Spleen (tissue), 11 donors: ENCODE measurements around the gene NCOA3. TPM values are rescaled to one million over a fixed set of nuclear protein-coding genes. Genes with fewer than 3 reads are reported as not detected.

ENCODE experiments used
- DNase-seq: peaks from one replicate; pipeline ENCODE4 v3.0.0-alpha.2; 2020
- H3K27ac ChIP-seq, 8 donors: fragments of 200-600 bp; sonication (generic) in 7 of 8; 1 replicate in 4 of 8; 2 replicates in 4 of 8; pipeline versions ENCODE4 v1.5.0 to v1.8.0; 2016 to 2021; ENCODE audit warnings: inconsistent platforms in 4 of 8, mild to moderate bottlenecking in 4 of 8, moderate library complexity in 1 of 8
- H3K27me3 ChIP-seq, 7 donors: fragments of 200-600 bp; sonication (generic) in 6 of 7; replicated peaks in 1 of 7; 1 replicate in 4 of 7; 2 replicates in 3 of 7; pipeline versions ENCODE4 v1.5.0 to v1.8.0; 2016 to 2021; ENCODE audit warnings: inconsistent platforms in 3 of 7, mild to moderate bottlenecking in 1 of 7
- H3K36me3 ChIP-seq, 6 donors: fragments of 200-600 bp; sonication (generic) in 5 of 6; 1 replicate in 4 of 6; 2 replicates in 2 of 6; pipeline versions ENCODE4 v1.5.0 to v1.8.0; 2016 to 2021; ENCODE audit warnings: inconsistent platforms in 2 of 6
- H3K4me1 ChIP-seq, 6 donors: fragments of 200-600 bp; sonication (generic) in 5 of 6; 1 replicate in 3 of 6; 2 replicates in 3 of 6; pipeline versions ENCODE4 v1.5.0 to v1.8.0; 2016 to 2021; ENCODE audit warnings: inconsistent platforms in 3 of 6
- H3K4me3 ChIP-seq, 8 donors: fragments of 200-600 bp; sonication (generic) in 7 of 8; 1 replicate in 4 of 8; 2 replicates in 4 of 8; pipeline versions ENCODE4 v1.5.0 to v1.8.0; 2016 to 2021; ENCODE audit warnings: inconsistent platforms in 4 of 8, mild to moderate bottlenecking in 4 of 8, moderate library complexity in 2 of 8
- H3K9me3 ChIP-seq, 8 donors: fragments of 200-600 bp; sonication (generic) in 7 of 8; 1 replicate in 4 of 8; 2 replicates in 4 of 8; pipeline versions ENCODE4 v1.5.0 to v1.8.0; 2016 to 2021; ENCODE audit warnings: inconsistent platforms in 4 of 8
- POLR2A ChIP-seq, 3 donors: fragments of 450-650 bp; IDR thresholded peaks; one replicate each; pipeline ENCODE4 v1.5.1; 2017; ENCODE audit warnings: antibody characterized with exemption in 3 of 3, mild to moderate bottlenecking in 1 of 3
- POLR2AphosphoS5 ChIP-seq, 3 donors: sonication (generic); formaldehyde crosslinking; IDR thresholded peaks; one replicate each; pipeline ENCODE4 v1.5.1; 2017; ENCODE audit warnings: antibody characterized with exemption in 3 of 3
- WGBS, 5 donors: extraction: QIAGEN DNeasy Blood & Tissue Kit in 3 of 5; methylation state at CpG; one replicate each; pipeline versions ENCODE4 v1.1.5 to v1.1.7; 2013 to 2018; 5-methylcytosine and 5-hydroxymethylcytosine counted together
- intact Hi-C: fragments of 100-400 bp; cut with DNase I; formaldehyde crosslinking; loops from one replicate; pipeline ENCODE4 v1.15.0; 2023; ENCODE audit warnings: low total_unique reads
- polyA plus RNA-seq, 3 donors: library from polyadenylated mRNA; stranded (reverse); fragments of 200-250 nt; gene quantifications; one replicate each; pipeline ENCODE4 v1.2.1, GENCODE V29; 2013
- total RNA-seq, 7 donors: library from RNA; depleted of rRNA in 3 of 7; stranded (reverse); fragments of >200 nt in 3 of 7; fragmentation: NEBNext Ultra II Directional in 4 of 7; extraction: Animal tissue kit (Norgen Biotek cat#: 25700) in 4 of 7; gene quantifications; one replicate each; pipeline versions ENCODE4 v1.1.0 to v1.2.1, GENCODE V29; 2016 to 2021
- TF ChIP-seq, protein P1 (sequence below), 11 experiments: fragments of 200-600 bp in 7 of 11; fragments of 450-650 bp in 4 of 11; sonication (generic) in 4 of 11; IDR thresholded peaks in 8 of 11; conservative IDR thresholded peaks in 3 of 11; 1 replicate in 7 of 11; 2 replicates in 4 of 11; pipeline versions ENCODE4 v1.4.0 to v1.8.0; 2016 to 2021; ENCODE audit warnings: antibody characterized with exemption in 11 of 11, inconsistent platforms in 4 of 11, mild to moderate bottlenecking in 1 of 11
- donor health status: healthy with polysubstance abuse.
- donor health status: DM: no; HTN: no; CAD: no; lungs with moderate emphysema.
- donor health status: DM: no; HTN: no; CAD: no.
- donor health status: Bipolar disorder and iron deficiency.
- donor health status: healthy.
- donor health status: DM: no; HTN: no; CAD: no.
- donor health status: DM: yes; HTN: yes; CAD: no.

NCOA3 gene
- total and polyA plus RNA-seq, 10 donors, result 12.5 to 93.7 (median 82.2) TPM

- H3K36me3 ChIP-seq, result peaks cover 0 to 7% (median 0%) of the 10 kb centered on the region in 6 donors
- TF ChIP-seq, protein P1, sequence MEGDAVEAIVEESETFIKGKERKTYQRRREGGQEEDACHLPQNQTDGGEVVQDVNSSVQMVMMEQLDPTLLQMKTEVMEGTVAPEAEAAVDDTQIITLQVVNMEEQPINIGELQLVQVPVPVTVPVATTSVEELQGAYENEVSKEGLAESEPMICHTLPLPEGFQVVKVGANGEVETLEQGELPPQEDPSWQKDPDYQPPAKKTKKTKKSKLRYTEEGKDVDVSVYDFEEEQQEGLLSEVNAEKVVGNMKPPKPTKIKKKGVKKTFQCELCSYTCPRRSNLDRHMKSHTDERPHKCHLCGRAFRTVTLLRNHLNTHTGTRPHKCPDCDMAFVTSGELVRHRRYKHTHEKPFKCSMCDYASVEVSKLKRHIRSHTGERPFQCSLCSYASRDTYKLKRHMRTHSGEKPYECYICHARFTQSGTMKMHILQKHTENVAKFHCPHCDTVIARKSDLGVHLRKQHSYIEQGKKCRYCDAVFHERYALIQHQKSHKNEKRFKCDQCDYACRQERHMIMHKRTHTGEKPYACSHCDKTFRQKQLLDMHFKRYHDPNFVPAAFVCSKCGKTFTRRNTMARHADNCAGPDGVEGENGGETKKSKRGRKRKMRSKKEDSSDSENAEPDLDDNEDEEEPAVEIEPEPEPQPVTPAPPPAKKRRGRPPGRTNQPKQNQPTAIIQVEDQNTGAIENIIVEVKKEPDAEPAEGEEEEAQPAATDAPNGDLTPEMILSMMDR (IDR thresholded peaks at IDR 0.05 in 8 of 11, conservative IDR thresholded peaks at IDR 0.05 in 3 of 11), result no peak
- H3K9me3 ChIP-seq, result no peaks in the 10 kb centered on the region
- H3K27ac ChIP-seq, result no peak overlapping the region
- no peak for DNase-seq
- H3K4me1 ChIP-seq, result peaks cover 0 to 12% (median 7%) of the 10 kb centered on the region in 6 donors
- intact Hi-C loops, result no loop called here
- WGBS, 5 donors, result 58 to 66% (median 61%) methylated on average over 19 of the region's 19 CpGs
- no peaks in the 10 kb centered on the region for H3K27me3 ChIP-seq
- no peak overlapping the region for H3K4me3 ChIP-seq
Measured at GRCh38 chr20:47667531-47668312, 166.0 kb downstream of the NCOA3 start.

DNA sequence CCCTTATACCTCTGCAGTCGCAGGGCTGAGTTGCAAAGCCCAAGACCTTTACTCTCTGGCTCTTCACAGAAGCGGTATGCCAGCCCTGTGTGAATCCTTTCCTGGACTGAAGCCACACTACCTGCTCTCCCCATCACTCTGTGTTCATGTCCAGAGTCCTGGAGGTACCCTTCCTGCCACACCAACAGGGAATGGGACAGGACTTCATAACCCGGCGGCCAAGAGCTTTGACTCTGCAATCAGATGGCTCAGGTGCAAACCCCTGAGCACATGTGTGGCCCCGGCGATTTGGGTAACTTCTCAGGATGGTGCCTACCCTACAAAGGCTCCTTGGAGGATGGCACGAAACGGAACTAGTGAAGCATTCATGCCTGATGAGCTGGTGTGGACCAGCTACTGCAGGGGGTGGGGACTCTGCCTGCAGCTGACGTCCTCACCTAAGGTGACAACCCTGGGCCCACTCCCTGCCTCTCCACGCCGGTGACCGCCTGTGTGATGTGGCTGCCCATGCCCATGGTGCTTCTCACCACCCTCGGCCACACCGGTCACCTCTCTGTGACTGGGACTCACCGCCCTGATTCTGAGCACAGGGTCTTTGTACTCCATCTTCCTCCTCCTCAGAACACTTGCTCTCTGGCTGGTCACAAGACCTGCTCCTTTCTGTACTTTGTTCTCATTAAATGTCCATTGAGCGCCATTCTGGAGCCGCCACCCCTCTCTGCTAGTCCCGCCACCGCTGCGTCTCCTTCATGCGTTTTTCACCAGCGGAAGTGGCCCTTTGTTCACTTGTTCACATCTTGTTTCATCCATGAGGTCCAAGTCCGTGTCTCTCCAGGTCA lies 166.8 kb downstream of the NCOA3 start:
- intact Hi-C loops, result no loop called here
- 91 to 97% (median 92%) methylated on average over 23 of the region's 23 CpGs for WGBS, 5 donors
- Histone ChIP-seq H3K36me3 (no peaks in the 10 kb centered on the region), H3K27ac (no peak overlapping the region), H3K4me1 (peaks cover 0 to 10% (median 6%) of the 10 kb centered on the region in 6 donors), H3K4me3 (no peak overlapping the region), H3K9me3 (no peaks in the 10 kb centered on the region), H3K27me3 (no peaks in the 10 kb centered on the region)
- DNase-seq, result peak; percentile 67
- TF ChIP-seq POLR2A (IDR thresholded peaks at IDR 0.05) (no peak), POLR2AphosphoS5 (IDR thresholded peaks at IDR 0.05) (peak in 1 of 3 donors; percentile 51)
- TF ChIP-seq, protein P1 (IDR thresholded peaks at IDR 0.05 in 8 of 11, conservative IDR thresholded peaks at IDR 0.05 in 3 of 11), result no peak

GRCh38 chr20:47669152-47669425 lies 167.4 kb downstream of the NCOA3 start:
- H3K27me3 ChIP-seq, result no peaks in the 10 kb centered on the region
- H3K36me3 ChIP-seq, result no peaks in the 10 kb centered on the region
- intact Hi-C loops, result no loop called here
- peaks cover 0 to 4% (median 2%) of the 10 kb centered on the region in 6 donors for H3K4me1 ChIP-seq
- TF ChIP-seq POLR2A (IDR thresholded peaks at IDR 0.05) (no peak), POLR2AphosphoS5 (IDR thresholded peaks at IDR 0.05) (no peak)
- TF ChIP-seq, protein P1 (IDR thresholded peaks at IDR 0.05 in 8 of 11, conservative IDR thresholded peaks at IDR 0.05 in 3 of 11), result no peak
- DNase-seq, result no peak
- H3K4me3 ChIP-seq, result no peak overlapping the region
- H3K27ac ChIP-seq, result no peak overlapping the region
- H3K9me3 ChIP-seq, result no peaks in the 10 kb centered on the region
- 91 to 96% (median 92%) methylated on average over 8 of the region's 8 CpGs for WGBS, 5 donors

DNA sequence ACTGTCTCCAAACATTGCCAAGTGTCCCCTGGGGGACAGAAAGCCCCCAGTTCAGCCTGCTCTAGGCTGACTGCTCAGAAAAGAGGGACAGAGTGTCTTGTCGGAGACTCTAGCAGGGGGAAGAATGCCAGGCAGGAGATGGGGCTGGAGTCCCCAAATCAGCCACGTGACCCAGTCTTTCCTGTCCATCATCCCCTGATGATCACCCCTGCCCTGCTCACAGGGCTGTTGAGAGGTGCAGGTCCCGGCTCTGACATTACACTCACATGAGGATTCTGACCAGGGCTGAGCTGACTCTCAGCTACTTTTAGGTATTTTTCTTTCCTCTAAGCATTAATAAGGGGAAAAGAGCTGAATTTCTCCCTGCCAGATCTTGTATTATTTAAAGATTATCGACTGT lies 167.8 kb downstream of the NCOA3 start:
- no peak for DNase-seq
- Histone ChIP-seq H3K27me3 (no peaks in the 10 kb centered on the region), H3K27ac (no peak overlapping the region), H3K4me3 (no peak overlapping the region), H3K9me3 (no peaks in the 10 kb centered on the region), H3K4me1 (peaks cover 0 to under 1% (median 0%) of the 10 kb centered on the region in 6 donors), H3K36me3 (no peaks in the 10 kb centered on the region)
- WGBS, 5 donors, result 74 to 90% (median 81%) methylated on average over 4 of the region's 4 CpGs
- TF ChIP-seq, protein P1 (IDR thresholded peaks at IDR 0.05 in 8 of 11, conservative IDR thresholded peaks at IDR 0.05 in 3 of 11), result no peak
- TF ChIP-seq POLR2A (IDR thresholded peaks at IDR 0.05) (no peak), POLR2AphosphoS5 (IDR thresholded peaks at IDR 0.05) (no peak)
- intact Hi-C loops, result no loop called here
